Activated gamma-delta T cell treated with anti-CD3 and anti-CD28 coated beads, Interleukin-2, amount 50 U/mL, for 16 hours (primary cell): ENCODE measurements around the gene SINHCAF.
"Not testable (repeated sequence)": the region's sequence is repeated elsewhere in the genome, so short reads cannot be mapped to it uniquely, and the experiment has no call there.

Experiments
- DNase-seq: peaks from one replicate; pipeline ENCODE4 v3.0.0-alpha.2; 2020; ENCODE audit warnings: low read depth

The SINHCAF gene

DNA sequence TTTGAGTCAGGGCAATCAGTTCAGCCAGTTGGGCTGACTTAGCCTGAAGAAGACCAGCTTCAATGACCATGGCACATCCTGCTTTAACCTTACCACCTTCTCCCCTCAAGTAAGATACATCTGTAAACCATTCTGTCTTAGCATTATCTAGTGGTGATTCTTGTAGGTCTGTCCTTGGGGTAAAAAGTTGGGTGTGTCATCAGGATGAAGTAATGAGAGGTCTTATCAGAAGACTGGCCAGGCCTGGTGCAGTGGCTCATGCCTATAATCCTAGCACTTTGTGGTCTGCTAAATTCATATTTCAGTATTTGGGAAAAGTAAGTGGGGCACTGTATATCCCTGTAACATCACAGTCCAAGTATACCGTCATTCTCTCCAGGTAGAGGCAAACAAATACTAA, 19.1 kb downstream of the SINHCAF start:
- no peak for DNase-seq

DNA sequence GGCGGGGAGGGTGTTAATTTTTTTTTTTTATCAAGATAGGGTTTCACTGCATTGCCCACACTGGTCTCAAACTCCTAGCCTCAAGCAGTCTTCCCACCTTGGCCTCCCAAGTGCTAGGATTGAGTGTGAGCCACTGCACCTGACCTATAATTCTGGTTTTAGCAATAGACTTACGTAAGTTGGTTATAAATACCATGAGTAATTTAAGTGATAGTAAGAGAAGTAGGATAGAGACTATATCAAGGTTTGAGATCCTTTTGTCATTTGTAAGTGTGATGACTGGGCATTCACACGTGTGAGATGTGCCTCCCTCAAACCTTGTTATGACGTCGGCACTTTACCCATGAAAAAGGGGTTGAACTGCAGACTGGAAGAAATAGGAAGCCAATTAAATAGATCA, 22.5 kb downstream of the SINHCAF start:
- DNase-seq, result no peak

DNA sequence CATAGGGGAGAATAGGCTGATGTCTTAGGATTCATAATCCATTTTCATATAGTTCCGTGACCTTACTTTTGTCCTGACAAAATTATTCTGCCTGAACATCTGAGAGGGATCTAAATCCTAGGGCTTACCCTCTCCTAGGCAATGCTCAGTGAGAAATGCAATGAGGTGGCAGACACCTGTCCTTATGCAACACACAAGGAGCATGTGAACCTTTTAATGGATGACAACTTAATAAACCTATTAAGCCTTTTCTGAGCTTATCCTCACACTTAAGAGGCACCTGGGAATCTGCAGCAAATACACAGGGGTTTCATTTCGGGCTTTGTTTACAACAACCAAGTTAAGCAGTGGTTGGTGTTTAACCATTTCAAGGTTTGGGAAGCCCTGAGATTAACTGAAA, 24.6 kb downstream of the SINHCAF start:
- no peak for DNase-seq

DNA sequence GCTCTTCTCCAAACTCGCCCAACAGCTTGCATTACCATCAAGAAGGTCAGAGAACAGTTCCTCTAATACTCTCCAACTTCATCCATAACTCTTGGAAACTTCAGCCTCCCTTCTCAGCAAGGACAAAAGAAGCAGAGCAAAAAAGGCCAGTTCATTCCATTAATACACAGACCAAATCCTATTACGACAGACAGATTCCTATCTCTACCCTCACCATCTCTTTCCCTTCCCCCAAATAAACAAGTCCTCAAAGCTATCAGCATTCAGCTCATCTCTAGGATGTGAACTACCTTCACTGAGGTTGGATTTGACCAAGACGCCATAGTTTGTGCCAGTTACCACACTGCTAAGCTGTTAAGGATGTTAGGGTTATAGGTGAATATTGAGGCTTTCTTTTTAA, 25.2 kb downstream of the SINHCAF start:
- DNase-seq, result no peak

DNA sequence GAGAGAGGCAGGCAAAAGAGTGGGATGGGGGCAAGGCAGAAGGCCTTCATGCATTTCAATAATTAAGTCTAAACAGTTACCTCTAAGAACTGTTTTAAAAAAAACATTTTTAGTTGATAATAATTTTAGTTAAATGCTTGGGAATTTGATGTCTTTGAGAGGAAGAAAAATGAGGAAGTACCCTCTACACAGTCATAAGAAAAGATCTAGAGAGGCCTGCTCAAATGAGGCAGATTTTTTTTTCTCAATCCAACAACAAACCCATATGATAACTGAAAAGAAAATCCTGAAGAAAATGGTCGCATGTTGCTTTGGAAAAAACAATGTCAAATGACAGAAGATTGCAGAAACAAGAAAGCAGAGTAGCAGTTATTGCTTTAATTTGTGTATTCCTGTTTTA, 25.6 kb downstream of the SINHCAF start:
- no peak for DNase-seq

DNA sequence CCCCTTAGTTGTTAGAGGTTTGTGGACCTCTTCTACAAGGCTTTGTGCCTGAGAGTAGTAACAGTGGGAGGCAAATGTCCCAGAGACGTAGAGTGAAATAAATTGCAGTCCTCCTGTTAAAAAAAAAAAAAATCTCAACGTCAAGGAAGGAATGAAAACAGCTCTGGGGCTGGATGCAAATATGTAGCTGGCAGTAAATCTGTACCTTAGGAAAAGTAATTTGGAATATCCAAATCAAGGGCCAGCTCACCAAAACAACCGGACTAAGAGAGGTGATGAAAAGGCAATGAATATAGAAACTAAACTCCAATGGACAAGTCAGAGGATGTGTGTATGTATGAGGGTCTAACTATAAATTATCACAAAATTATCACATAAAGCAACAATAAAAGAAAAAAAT, 27.0 kb downstream of the SINHCAF start:
- DNase-seq, result no peak

DNA sequence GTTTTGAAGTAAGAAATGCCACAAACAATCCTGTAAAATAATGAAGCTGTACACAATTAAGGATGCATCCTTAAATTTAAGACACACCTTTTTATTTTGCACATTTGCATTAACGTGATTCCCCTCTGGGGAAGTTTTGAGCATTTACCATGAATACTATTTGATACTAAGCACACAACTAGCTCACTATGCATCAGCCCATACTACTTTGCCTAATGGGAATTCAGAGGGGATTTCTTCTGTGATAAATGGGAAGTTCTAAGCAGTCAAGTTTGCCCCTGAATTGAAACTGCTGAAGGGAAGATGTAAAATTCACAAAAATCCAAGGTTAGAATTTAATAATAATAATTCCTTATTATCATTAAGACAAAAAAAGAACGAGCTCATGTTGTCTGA, 27.4 kb downstream of the SINHCAF start:
- no peak for DNase-seq

DNA sequence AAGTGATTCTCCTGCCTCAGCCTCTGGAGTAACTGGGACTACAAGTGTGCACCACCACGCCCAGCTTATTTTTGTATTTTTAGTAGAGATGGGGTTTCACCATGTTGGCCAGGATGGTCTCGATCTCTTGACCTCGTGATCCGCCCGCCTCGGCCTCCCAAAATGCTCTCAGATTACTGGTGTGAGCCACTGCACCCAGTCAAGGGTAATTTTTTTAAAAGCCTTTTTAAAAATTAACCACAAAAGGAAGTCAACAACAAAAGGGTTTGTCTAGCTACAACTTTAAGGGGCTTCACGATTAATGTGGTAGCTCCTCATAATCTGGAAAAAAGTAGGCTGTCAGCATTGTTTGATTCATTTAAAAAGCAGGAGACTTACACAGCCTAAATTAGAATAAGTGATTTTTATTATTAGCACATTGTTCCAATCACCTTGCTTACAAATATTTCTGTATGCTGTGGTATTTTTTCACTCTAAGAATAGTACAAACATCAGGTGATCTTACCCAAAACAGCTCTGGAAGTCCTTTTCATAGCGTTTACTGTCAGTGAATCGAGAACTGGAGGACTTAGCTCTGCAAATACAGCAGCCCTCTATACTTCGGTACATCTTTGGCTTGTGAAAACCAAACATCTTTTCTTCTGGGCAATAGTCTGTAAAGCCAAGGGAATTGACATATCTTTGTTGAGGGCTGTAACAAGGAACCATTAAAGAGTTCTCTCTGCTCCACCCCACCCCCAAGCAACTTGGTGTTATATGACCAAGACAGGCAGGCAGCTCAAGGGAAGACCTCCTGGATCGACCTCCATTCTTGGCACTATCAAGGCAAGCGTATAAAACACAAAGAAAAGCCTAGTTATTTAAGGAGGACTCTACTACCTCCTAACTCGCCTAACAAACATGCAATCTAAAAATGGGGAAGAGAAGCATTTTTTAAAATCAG, 28.1 kb downstream of the SINHCAF start:
- DNase-seq, result no peak

DNA sequence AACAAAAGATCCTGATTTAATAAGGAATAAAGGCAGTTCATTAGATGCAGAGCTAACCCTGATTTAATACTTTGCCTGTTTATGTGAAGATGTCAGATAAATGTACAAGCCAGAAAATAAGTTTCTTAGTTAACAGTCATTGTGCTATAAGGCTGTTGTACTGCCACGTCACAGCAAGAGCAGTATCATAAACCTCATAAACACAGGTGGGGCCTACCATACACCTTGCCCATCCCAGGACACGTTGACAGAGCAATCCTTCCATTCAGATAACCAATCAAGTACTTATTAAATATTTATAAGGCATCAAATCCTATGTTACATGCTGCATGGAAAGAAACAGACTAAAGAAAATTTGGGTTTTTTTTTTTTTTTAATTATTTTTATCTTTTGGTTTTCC, 36.5 kb downstream of the SINHCAF start:
- no peak for DNase-seq

DNA sequence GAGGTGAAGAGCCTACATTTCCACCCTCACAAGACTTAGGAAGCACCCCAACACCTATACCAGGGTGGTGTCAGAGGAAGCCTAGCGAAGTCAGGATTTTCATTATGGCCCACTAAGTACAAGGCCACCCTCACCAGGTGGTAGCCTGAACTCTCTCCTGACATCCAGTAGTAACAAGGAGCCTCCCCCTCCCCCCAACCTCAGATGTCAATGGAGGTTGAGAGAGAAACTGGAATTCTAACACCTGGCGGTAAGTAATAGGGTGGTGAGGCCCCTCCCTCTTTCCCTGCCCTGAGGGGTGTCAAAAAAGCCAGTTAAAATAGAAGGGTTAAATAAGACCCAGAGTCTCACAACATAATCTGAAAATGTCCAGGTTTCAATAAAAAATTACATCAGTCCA, 37.6 kb downstream of the SINHCAF start:
- DNase-seq, result no peak

DNA sequence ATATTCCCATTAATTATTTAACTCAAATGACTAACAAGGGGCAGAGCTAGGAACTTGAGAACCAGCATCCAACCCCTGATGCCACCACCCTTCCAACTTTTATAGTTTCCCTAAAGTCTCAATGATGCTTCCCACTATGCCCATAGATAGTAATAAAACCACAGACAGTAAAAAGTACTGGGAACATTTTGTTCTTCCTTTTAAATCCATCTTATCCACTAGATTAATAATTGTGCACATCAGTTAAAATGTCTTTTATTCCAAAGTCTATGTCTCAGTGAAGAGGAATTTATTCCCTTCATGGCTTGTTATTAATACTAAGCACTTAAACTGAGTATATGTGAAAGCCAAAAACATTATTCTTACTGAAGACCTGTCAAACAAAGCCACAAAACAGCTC, 45.8 kb downstream of the SINHCAF start:
- DNase-seq, result no peak

DNA sequence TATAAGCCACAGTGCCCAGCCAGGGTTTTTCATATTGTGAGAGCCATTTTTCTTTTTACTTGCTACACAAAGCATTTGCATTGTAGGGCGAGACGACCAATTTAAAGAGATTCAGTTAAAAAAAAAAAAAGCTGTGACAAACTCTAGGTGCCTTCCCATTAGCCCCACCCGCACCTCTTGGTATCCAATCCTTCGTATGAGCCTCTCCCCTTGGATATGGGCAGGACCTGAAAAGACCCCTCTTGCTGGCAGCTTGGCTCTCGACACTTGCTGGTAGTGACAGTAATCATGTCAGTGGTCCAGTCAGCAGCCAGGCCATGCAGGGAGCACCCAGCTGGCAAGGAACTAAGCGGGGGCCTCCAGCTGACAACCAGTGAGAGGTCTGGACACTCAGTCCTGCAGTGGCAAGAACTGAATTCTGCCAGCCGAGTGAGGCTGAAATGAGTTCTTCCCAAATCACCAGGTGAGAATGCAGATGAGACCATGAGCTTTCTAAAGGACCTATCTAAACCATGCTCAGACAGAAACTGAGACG, 46.5 kb downstream of the SINHCAF start:
- DNase-seq, result no peak

DNA sequence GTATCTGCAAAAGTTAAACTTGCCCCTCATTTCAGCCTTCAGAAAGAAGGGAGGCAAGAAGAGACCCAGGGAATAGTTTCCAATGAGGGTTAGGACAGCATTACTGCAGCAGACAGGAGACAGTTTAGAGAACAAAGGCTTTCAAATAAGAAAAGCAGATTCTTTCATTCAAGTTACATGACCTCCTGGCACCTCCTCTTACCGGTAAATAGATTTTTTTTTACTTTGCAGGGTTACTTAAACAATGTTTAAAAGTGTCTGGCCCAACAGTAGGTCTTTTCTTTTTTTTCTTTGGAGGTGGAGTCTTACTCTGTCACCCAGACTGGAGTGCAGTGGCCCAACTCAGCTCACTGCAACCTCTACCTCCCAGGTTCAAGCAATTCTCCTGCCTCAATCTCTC, 47.1 kb downstream of the SINHCAF start:
- no peak for DNase-seq

DNA sequence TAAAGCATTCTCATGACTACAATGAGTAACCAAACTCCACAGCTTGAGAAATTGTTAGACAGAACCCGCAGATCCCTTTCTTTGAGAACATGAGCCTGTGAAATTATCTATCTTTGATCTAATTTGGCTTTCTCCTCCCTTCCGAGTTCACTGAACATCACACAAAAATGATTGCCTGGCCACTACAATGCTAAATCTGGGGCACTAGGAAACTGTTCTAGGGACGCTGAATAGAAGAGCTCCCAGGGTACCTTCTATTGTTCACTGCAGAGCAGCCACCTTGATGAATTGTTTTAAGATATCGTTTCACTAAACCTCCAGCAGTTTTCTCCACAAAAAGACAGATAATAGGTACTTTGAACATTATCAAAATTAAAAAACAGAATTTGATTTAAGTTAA, 47.5 kb downstream of the SINHCAF start:
- DNase-seq, result no peak

DNA sequence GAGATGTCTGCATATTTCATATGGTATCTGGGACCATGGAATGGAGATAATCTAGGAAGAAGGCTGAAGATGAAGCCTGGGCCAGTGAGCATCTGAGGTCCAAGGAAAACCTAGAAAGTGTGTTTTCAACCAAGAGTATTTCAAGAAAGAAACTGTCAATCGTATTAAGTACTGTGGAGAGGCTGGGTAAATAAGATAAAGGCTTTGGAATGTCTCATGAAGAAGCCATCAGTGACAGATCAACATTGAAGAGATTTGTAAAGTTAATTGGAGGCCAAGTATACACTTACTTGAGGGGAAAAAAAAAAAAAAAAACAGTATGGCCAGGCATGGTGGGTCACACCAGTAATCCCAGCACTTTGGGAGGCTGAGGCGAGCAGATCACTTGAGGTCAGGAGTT, 48.9 kb downstream of the SINHCAF start:
- no peak for DNase-seq

DNA sequence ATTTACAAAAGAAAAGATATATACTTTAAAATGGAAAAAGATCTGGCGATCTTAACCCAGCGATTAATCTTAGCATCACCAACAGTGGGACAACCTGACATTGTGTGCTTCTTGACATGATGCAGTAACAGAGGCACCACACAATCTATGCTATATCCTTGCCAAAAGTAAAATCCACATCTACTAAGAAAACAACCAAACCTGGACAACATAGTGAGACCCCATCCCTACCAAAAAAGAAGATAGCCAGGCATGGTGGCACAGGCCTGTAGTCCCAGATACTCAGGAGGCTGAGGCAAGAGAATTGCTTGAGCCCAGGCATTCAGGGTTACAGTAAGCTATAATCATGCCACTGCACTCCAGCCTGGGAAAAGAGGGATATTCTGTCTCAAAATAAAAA, 50.5 kb downstream of the SINHCAF start:
- DNase-seq, result no peak

DNA sequence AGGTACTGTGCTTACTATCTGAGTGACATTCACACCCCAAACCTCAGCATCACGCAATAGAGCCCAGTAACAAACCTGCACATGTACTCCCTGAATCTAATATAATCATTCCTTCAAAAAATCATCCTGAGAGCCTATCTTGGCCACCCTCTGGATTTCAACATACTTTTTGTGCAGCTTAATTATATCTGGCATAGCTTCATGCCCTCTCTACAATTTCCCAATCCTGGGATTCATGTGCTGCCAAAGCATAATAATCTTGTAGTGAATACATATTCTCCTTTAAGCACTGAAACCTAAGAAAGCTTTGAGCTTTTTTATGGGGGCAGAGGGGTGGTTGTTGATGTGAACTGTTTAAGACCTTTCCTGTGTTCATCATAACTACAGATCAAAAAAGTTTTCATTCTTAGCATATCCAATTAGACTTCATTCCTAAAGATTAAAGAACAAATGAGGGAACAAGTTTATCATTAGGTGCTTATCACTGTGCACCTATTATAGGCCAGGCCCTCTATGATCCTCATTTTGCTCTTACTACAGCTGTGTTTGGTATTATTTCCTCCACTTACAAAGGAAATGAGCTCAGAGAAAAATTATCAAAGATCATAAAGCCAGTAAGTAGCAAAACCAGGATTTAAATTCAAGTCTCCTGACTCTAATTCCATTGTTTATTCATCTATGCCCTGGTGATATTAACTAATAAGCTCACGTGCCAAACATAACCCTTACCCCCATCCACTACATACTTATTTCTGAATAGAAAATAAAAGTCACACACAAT, 51.2 kb downstream of the SINHCAF start:
- DNase-seq, result no peak

DNA sequence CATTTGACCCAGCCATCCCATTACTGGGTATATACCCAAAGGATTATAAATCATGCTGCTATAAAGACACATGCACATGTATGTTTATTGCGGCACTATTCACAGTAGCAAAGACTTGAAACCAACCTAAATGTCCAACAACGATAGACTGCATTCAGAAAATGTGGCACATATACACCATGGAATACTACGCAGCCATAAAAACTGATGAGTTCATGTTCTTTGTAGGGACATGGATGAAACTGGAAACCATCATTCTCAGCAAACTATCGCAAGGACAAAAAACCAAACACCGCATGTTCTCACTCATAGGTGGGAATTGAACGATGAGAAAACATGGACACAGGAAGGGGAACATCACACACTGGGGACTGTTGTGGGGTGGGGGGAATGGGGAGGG, 52.2 kb downstream of the SINHCAF start:
- DNase-seq, result not testable (repeated sequence)

DNA sequence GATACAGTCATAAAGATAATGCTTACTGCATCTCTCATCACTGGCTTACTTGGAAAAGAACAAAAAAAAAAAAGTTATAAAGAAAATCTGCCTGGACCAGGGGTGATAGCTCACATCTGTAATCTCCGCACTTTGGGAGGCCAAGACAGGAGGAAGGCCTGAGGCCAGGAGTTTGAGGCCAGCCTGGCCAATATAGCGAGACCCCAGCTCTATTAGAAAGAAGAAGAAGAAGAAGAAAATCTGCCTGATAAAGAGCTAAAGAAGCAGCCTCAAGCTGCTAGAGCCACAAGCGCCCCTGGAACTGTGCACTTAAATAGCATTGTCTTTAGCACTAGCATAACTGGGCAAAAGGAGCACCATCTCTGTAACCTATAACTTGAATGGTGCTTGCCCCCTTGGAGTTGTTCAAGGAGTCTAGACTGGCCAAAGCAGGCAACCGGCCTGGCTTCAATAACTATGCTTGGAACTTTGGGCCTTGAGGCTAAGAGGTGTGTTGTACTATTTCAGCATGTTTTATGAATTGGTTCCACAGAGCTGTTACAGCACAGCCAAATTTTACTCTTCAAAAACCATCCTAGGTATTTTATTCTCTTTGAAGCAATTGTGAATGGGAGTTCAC, 53.2 kb downstream of the SINHCAF start:
- DNase-seq, result no peak

DNA sequence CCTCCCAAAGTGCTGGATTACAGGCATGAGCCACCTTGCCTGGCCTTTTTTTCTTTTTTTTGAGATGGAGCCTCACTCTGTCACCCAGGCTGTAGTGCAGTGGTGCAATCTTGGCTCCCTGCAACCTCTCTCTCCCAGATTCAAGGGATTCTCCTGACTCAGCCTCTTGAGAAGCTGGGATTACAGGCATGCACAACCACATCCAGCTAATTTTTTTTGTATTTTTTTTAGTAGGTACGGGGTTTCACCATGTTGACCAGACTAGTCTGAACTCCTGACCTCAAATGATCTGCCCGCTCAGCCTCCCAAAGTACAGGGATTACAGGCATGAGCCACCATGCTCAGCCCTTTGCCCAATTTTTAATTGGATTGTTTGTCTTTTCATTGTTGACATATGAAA, 58.0 kb downstream of the SINHCAF start:
- no peak for DNase-seq

DNA sequence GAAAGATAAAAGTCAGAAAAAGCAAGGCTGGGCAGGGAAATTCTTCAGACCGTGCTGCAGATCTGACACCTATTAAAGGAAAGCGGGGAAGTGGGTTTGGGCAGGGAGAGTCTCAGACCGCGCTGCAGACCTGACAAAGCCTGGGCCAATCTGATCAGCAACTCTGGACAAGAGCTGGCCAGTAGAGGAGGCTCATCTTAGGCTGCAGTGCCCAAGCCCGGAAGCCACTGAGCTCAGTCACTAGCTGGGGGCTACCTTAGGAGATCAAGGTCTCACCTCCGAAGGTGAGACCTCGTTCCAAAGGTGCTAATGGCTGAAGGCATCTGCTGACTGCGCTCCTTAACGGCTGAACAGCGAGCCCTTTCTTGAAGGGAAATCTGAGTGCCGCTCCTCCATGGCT, 60.2 kb downstream of the SINHCAF start:
- no peak for DNase-seq

DNA sequence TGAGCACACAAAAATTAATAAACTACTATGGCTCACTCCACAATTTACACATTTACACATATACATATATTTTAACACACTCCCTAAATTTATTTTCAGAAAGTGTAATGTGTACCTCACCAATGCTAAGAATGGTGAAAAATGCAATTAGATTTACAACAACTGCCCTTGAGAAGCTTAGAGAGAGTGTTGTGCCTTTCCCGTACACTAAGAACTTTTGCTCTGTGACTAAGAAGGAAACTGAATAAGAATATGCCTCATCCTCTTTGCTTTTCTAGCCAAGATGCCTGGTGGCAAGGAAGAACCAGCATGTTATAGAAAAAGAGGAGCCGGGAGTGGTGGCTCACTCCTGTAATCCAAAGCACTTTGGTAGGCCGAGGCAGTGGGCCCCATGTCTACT, 62.3 kb downstream of the SINHCAF start:
- no peak for DNase-seq

DNA sequence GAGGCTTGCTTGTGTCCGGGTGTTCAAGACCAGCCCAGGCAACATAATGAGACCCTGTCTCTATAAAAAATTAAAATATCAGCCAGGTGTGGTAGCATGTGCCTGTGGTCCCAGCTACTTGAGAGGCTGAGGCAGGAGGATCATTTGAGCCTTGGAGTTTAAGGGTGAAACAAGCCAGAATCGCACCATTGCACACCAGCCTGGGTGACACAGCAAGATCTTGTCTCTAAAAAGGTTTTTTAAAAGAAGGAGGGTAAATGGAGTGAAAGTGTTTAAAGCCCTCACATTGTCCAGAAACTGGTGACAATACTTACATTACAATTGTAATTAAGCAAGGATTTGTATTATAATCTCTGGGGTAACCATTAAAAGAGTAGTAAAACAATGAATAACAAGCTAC, 64.2 kb downstream of the SINHCAF start:
- no peak for DNase-seq
